Choroid plexus epithelial cell (primary cell): ENCODE data around the gene TPBGL.

Experiments used
- DNase-seq: peaks from one replicate; pipeline ENCODE4 v3.0.0-alpha.2; 2010; ENCODE audit warnings: low read depth
- H3K4me3 ChIP-seq: 2 replicates; pipeline ENCODE4 v1.5.1; 2011; ENCODE audit warnings: low read depth, mild to moderate bottlenecking, control low read depth, low read length, moderate library complexity
- TF ChIP-seq, protein P1 (sequence below): conservative IDR thresholded peaks from 2 replicates; pipeline ENCODE4 v1.5.1; 2011; ENCODE audit warnings: low read depth, mild to moderate bottlenecking, control low read depth, inconsistent platforms, low read length, moderate library complexity

The TPBGL gene

DNA sequence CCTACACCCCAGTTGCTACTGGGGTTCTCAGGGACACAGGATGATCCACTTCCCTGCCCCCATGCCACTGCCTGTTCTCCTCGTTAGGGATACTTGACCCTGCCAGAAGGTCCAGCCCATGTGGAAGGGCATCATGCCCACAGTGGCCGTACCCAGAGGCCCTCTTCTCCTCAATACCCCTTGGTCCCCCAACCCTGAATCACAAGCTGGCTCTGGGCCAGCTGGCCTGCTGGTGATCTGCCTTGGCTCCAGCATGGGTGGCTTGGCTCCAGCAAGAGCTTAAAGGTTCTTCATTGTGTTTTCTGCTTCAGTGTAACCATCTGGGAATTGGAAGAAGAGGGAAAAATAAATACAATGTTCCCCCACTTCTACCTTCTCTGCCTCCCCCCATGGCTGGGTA, 11.1 kb upstream of the TPBGL start:
- TF ChIP-seq, protein P1, sequence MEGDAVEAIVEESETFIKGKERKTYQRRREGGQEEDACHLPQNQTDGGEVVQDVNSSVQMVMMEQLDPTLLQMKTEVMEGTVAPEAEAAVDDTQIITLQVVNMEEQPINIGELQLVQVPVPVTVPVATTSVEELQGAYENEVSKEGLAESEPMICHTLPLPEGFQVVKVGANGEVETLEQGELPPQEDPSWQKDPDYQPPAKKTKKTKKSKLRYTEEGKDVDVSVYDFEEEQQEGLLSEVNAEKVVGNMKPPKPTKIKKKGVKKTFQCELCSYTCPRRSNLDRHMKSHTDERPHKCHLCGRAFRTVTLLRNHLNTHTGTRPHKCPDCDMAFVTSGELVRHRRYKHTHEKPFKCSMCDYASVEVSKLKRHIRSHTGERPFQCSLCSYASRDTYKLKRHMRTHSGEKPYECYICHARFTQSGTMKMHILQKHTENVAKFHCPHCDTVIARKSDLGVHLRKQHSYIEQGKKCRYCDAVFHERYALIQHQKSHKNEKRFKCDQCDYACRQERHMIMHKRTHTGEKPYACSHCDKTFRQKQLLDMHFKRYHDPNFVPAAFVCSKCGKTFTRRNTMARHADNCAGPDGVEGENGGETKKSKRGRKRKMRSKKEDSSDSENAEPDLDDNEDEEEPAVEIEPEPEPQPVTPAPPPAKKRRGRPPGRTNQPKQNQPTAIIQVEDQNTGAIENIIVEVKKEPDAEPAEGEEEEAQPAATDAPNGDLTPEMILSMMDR = no peak
- no peak for DNase-seq
- H3K4me3 ChIP-seq = no peak overlapping the region

DNA sequence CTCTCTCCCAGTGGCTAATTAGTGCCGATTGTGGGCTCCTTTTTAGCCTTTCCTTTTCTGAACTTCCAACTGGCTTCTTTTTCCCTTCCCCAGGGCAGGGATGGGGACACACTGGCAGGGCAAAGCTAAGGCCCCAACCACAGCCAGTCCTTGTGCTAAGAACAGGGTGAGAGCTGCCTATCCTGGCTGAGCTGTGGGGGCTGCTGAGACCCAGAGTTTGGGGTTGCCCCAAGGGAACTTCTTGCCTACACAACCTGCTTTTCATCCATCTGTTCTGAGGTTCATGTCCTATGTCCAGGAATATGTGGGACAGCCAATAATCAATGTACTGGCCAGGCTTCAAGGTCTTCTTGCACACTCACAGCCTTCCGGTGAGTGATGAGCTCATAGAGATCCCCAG, 10.0 kb upstream of the TPBGL start:
- no peak for DNase-seq
- no peak overlapping the region for H3K4me3 ChIP-seq
- TF ChIP-seq, protein P1 = no peak

DNA sequence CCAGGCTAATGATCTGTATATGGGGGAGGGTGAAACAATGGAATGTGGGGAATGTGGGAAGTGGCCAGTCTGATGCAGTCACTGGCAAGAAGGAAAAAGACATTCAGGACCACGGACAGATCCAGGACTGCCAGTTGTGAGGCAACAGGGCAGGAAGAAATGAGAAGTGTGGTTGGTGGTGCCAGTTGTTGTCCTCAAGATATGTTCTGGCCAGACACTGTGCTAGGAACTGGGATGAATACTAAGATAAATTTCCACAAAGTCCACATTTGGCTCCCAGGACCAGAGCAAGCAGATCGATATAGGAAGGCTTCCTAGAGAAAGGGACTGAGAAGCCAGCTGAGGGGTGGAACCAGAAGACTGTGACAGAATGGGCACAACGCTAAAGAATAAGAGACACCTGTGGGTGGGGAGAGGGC, 6.8 kb upstream of the TPBGL start:
- H3K4me3 ChIP-seq = no peak overlapping the region
- TF ChIP-seq, protein P1 = no peak
- DNase-seq = peak; percentile 76

DNA sequence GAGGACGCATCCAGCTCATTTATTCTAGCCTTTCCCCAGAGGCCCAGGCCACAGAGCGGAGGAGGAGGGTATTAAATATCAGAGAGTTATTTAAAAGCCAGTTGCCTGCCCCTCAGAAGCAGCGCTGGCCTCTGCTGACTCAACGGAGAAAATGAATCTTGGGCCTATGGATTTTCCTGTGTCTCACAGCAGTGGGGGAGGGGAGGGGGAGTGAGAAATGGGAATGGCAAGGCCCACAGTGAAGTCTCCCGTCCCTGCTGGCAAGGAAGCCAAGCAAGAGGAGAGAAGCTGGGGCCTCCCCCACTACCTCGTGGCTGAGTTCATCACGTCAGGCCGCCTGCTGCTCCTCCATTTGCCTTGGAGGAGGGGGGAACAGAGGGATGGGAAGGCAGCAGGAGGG, 4.5 kb upstream of the TPBGL start:
- H3K4me3 ChIP-seq = no peak overlapping the region
- DNase-seq = no peak
- TF ChIP-seq, protein P1 = no peak

DNA sequence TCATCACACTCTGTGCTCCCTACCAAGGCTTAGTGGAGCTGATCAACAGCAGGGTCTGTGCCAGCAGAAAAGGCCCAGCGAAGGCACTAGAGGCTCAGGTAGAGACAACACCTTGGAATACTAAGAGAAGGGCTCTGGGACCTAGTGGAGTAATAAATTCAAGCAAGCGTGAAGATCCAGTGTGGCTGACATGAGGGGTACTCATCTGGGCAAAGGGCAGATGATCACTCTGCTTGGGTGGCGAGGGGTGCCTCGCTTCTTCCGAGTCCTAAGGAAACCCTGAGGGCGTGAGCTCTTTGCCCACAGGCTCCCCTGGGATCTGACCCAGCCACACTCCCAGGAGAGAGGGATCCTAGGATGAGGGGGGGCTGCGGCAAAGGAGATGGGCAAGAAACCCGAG, 3.5 kb upstream of the TPBGL start:
- TF ChIP-seq, protein P1 = no peak
- no peak for DNase-seq
- H3K4me3 ChIP-seq = no peak overlapping the region

DNA sequence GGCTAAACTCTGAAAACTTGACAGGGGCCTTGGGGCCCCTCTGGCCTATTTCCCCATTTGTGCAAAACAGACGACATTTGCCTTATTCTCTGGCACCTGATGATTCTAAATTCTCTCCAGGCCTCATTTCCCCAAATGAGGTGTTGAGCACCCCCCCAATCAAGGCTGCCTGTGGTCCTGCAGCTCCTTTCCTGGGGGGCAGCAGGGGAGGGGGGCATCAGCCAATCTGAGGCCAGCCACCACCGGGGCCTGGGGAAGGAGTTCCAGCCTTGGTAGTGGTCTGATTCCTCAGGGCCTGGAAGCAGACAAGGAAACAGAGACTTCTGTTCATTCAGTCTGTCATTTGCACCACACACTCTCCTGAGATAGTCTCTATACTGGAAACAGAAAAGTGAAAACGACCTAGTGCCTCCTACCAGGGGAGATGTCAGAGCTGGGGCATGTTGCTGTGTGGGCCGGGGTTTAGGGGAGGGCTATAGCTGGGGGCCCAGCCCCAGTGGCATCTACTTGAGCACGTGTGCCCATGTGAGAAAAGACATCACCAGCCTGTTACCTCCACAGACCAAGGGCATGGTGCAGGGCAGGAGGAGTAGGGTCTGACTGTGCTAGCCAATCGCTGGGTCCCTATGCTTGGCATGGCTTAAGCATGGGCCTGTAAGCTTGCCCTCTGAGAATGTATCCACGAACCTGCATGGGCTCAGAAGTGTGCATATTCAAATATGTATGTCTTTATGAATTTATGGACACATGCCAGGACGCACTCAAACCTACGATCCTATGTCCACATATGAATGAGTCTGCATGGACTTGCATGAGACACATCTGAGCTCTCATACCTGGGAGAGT, 1.8 kb upstream of the TPBGL start:
- TF ChIP-seq, protein P1 = no peak
- no peak for DNase-seq
- no peak overlapping the region for H3K4me3 ChIP-seq

DNA sequence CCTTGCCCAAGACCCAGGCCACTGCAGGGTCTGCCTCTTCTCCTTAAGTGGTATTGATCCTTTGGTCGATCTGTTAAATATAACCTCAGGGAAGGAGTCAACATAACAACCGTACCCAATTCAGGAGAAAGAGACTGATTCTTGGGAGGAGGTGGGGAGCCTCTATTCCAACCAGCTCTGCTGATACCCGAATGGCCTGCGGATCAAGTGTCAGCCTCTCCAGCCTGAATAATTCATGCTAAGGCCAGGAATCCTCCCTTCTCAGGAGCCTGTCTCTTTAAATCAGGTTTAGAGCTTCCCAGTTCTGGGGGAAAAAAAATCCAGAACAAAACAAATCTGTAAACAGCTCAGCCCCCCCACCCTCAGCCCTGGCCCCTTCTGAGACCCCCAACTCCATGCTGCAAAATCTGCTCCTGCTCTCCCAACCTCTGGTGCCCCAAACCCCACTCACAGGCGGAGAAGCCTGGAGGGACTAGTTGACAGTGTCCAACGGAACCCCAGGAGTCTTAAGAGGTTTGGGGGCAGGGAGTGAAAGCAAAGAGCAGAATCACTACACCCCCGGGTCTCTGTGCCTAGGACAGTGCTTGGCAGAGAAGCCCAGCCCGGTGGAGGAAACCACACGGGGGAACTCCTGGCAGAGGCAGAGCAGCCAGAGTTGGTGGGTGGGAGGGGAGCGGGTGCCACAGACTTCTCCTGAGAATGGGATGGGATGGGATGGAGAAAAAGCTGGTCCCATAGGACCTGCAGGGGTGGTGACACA, 863 bp upstream of the TPBGL start:
- H3K4me3 ChIP-seq = no peak overlapping the region
- DNase-seq = no peak
- TF ChIP-seq, protein P1 = no peak
